HepG2 (cell line): ENCODE results near the gene FOSB. TPM values are rescaled to one million over a fixed set of nuclear protein-coding genes. Genes with fewer than 3 reads are reported as not detected.
A peak's percentile ranks its signal among the peaks of the same experiment; 100 is the strongest.

Experiments used
- ATAC-seq: fragments of 200-7000 bp; cut with Tn5 transposase; 3 replicates; pipeline ENCODE4 v1.9.1; 2020; ENCODE audit warnings: mild to moderate bottlenecking, moderate library complexity
- BruUV-seq: library from RNA; stranded (reverse); fragments of 400-500 nt; replicated peaks from 2 replicates; lab custom pipeline; 2021; lab: Mats Ljungman, UMichigan
- CTCF ChIA-PET: fragments of 300-600 bp; formaldehyde crosslinking; extraction: SDS; loops from one replicate; lab custom pipeline; 2021; ENCODE audit warnings: low total read pairs, inconsistent platforms, low intra/inter-chr PET ratio; lab: Yijun Ruan, JAX
- POLR2A ChIA-PET: fragments of 350-600 bp; sonication (Branson Sonifier 250); formaldehyde crosslinking; loops from one replicate; lab custom pipeline; 2020; ENCODE audit warnings: antibody characterized with exemption, inconsistent platforms; lab: Yijun Ruan, JAX
- DNase-seq: peaks from one replicate; pipeline ENCODE4 v3.0.0-alpha.2; 2015; ENCODE audit warnings: low spot score
- FAIRE-seq: peaks from 3 replicates; lab custom pipeline; 2011; peaks lifted over from hg19 to GRCh38; lab: Jason Lieb, UNC
- H2AFZ ChIP-seq: one replicate; pipeline ENCODE4 v1.6.1; 2011; ENCODE audit warnings: low read length, inconsistent platforms
- H3K27ac ChIP-seq: fragments of 300-600 bp; 3 replicates; pipeline ENCODE4 v1.8.0; 2011; ENCODE audit warnings: mixed run types, mild to moderate bottlenecking, mixed read lengths, low read length, inconsistent platforms; ENCODE audit not compliant: insufficient read depth; ENCODE audit errors: extremely low read length
- H3K27me3 ChIP-seq, 2 experiments: fragments of 200-600 bp in 1 of 2; 2 replicates in 1 of 2; 3 replicates in 1 of 2; pipeline versions ENCODE4 v1.6.0 to v1.8.0; 2011; ENCODE audit warnings: low read length in 2 of 2, mild to moderate bottlenecking in 2 of 2, moderate library complexity in 2 of 2, inconsistent platforms in 1 of 2; ENCODE audit not compliant: insufficient read depth in 2 of 2, control insufficient read depth in 1 of 2
- H3K36me3 ChIP-seq, 2 experiments: fragments of 200-600 bp in 1 of 2; replicated peaks in 1 of 2; 2 replicates in 1 of 2; 3 replicates in 1 of 2; pipeline versions ENCODE4 v1.5.1 to v1.8.0; 2011; ENCODE audit warnings: low read length in 2 of 2, inconsistent platforms in 1 of 2; ENCODE audit not compliant: insufficient read depth in 2 of 2, control insufficient read depth in 1 of 2
- H3K4me1 ChIP-seq: 2 replicates; pipeline ENCODE4 v1.5.1; 2012; ENCODE audit warnings: low read length, inconsistent platforms; ENCODE audit not compliant: insufficient read depth
- H3K4me2 ChIP-seq: 2 replicates; pipeline ENCODE4 v1.6.0; 2011; ENCODE audit warnings: low read depth, low read length, inconsistent platforms
- H3K4me3 ChIP-seq, 3 experiments: fragments of 200-600 bp in 1 of 3; sonication (generic), shearing (Covaris generic) in 1 of 3; replicated peaks in 1 of 3; 2 replicates each; pipeline ENCODE4 v1.5.1; 2011 to 2016; ENCODE audit warnings: low read length in 3 of 3, inconsistent platforms in 2 of 3, low read depth in 2 of 3, mild to moderate bottlenecking in 2 of 3, control low read depth in 1 of 3, mixed read lengths in 1 of 3; ENCODE audit not compliant: insufficient read depth in 1 of 3
- H3K79me2 ChIP-seq: one replicate; pipeline ENCODE4 v1.6.1; 2011; ENCODE audit warnings: low read length, inconsistent platforms; ENCODE audit not compliant: insufficient read depth
- H3K9ac ChIP-seq: 2 replicates; pipeline ENCODE4 v1.6.0; 2011; ENCODE audit warnings: mild to moderate bottlenecking, low read depth, low read length, inconsistent platforms; ENCODE audit not compliant: insufficient read depth
- H3K9me3 ChIP-seq: 2 replicates; pipeline ENCODE4 v1.5.1; 2012; ENCODE audit warnings: mild to moderate bottlenecking, low read length
- H4K20me1 ChIP-seq: 2 replicates; pipeline ENCODE4 v1.6.0; 2011; ENCODE audit warnings: inconsistent platforms, mild to moderate bottlenecking, low read length, moderate library complexity; ENCODE audit not compliant: insufficient read depth
- ADNP ChIP-seq: sonication (generic); formaldehyde crosslinking; IDR thresholded peaks from 2 replicates; pipeline ENCODE4 v1.4.0; 2020; ENCODE audit warnings: missing genetic modification reagents
- CAMTA2 ChIP-seq: sonication (generic); formaldehyde crosslinking; IDR thresholded peaks from 2 replicates; pipeline ENCODE4 v1.4.0; 2020; ENCODE audit warnings: mild to moderate bottlenecking, missing genetic modification reagents, borderline replicate concordance
- CBX5 ChIP-seq: sonication (generic); formaldehyde crosslinking; IDR thresholded peaks from 2 replicates; pipeline ENCODE4 v1.4.0; 2020; ENCODE audit warnings: missing genetic modification reagents, borderline replicate concordance
- CSRNP1 ChIP-seq: sonication (generic); formaldehyde crosslinking; IDR thresholded peaks from 2 replicates; pipeline ENCODE4 v1.8.1; 2023; ENCODE audit warnings: mild to moderate bottlenecking, missing genetic modification reagents
- FOXA3 ChIP-seq: IDR thresholded peaks from 2 replicates; pipeline ENCODE4 v1.6.1; 2016; ENCODE audit warnings: missing genetic modification reagents, missing compliant biosample characterization
- GATAD2A ChIP-seq: IDR thresholded peaks from 2 replicates; pipeline ENCODE4 v1.6.1; 2016
- GPN1 ChIP-seq: sonication (generic); formaldehyde crosslinking; IDR thresholded peaks from 2 replicates; pipeline ENCODE4 v1.5.1; 2020; ENCODE audit warnings: missing genetic modification reagents, borderline replicate concordance
- KDM2A ChIP-seq: sonication (generic); formaldehyde crosslinking; IDR thresholded peaks from 2 replicates; pipeline ENCODE4 v1.4.0; 2020; ENCODE audit warnings: low read depth, missing genetic modification reagents, borderline replicate concordance
- MED1 ChIP-seq: sonication (generic); formaldehyde crosslinking; IDR thresholded peaks from 2 replicates; pipeline ENCODE4 v1.4.0; 2020; ENCODE audit warnings: missing genetic modification reagents
- NFE2 ChIP-seq: sonication (generic); formaldehyde crosslinking; IDR thresholded peaks from 2 replicates; pipeline ENCODE4 v1.4.0; 2020; ENCODE audit warnings: missing genetic modification reagents
- RFX1 ChIP-seq: fragments of 450-650 bp; IDR thresholded peaks from 2 replicates; pipeline ENCODE4 v1.6.1; 2017
- SAP130 ChIP-seq: IDR thresholded peaks from 2 replicates; pipeline ENCODE4 v1.6.1; 2016; ENCODE audit warnings: low read depth
- SMARCE1 ChIP-seq: fragments of 450-650 bp; IDR thresholded peaks from 2 replicates; pipeline ENCODE4 v1.6.1; 2017; ENCODE audit warnings: borderline replicate concordance
- SSRP1 ChIP-seq: IDR thresholded peaks from 2 replicates; pipeline ENCODE4 v1.6.1; 2016; ENCODE audit warnings: control low read depth
- ZC3H13 ChIP-seq: sonication (generic); formaldehyde crosslinking; IDR thresholded peaks from 2 replicates; pipeline ENCODE4 v1.8.1; 2023; ENCODE audit warnings: mild to moderate bottlenecking, missing genetic modification reagents, moderate library complexity
- ZFP37 ChIP-seq: sonication (generic); formaldehyde crosslinking; IDR thresholded peaks from 2 replicates; pipeline ENCODE4 v1.4.0; 2020; ENCODE audit warnings: missing genetic modification reagents, borderline replicate concordance
- ZNF136 ChIP-seq: sonication (generic); formaldehyde crosslinking; IDR thresholded peaks from 2 replicates; pipeline ENCODE4 v1.8.1; 2022; ENCODE audit warnings: low read depth, mild to moderate bottlenecking, moderate library complexity, missing genetic modification reagents
- ZNF430 ChIP-seq: sonication (generic); formaldehyde crosslinking; IDR thresholded peaks from 2 replicates; pipeline ENCODE4 v1.9.0; 2021; ENCODE audit warnings: mild to moderate bottlenecking, missing genetic modification reagents
- ZNF598 ChIP-seq: sonication (generic); formaldehyde crosslinking; IDR thresholded peaks from 2 replicates; pipeline ENCODE4 v1.5.1; 2020; ENCODE audit warnings: mild to moderate bottlenecking, missing genetic modification reagents, borderline replicate concordance
- ZNF629 ChIP-seq: sonication (generic); formaldehyde crosslinking; conservative IDR thresholded peaks from 2 replicates; pipeline ENCODE4 v1.5.0; 2020; ENCODE audit warnings: missing genetic modification reagents
- ZNF670 ChIP-seq: sonication (generic); formaldehyde crosslinking; IDR thresholded peaks from 2 replicates; pipeline ENCODE4 v1.8.0; 2022; ENCODE audit warnings: mild to moderate bottlenecking, missing genetic modification reagents, borderline replicate concordance
- ZNF761 ChIP-seq: sonication (generic); formaldehyde crosslinking; conservative IDR thresholded peaks from 2 replicates; pipeline ENCODE4 v1.4.0; 2020; ENCODE audit warnings: mild to moderate bottlenecking, missing genetic modification reagents
- ZNF816 ChIP-seq: sonication (generic); formaldehyde crosslinking; IDR thresholded peaks from 2 replicates; pipeline ENCODE4 v1.8.0; 2022; ENCODE audit warnings: missing genetic modification reagents, mild to moderate bottlenecking, borderline replicate concordance
- ZNF850 ChIP-seq: sonication (generic); formaldehyde crosslinking; conservative IDR thresholded peaks from 2 replicates; pipeline ENCODE4 v1.9.0; 2021; ENCODE audit warnings: mild to moderate bottlenecking, missing genetic modification reagents
- WGBS: methylation state at CpG from one replicate; pipeline ENCODE4 v1.1.6; 2017; ENCODE audit warnings: low lambda C conversion rate; 5-methylcytosine and 5-hydroxymethylcytosine counted together
- in situ Hi-C: cut with HindIII; loops from 2 replicates; pipeline ENCODE4 v1.10.0; 2017; ENCODE audit warnings: low pct_unique_long_range_greater_than_20kb; ENCODE audit not compliant: extremely low pct_ligation_motif_present
- intact Hi-C: fragments of 100-400 bp; cut with micrococcal nuclease; formaldehyde crosslinking; loops from one replicate; pipeline ENCODE4 v1.10.0; 2022; ENCODE audit not compliant: unreplicated experiment
- polyA plus RNA-seq, 8 experiments: library from polyadenylated mRNA; depleted of rRNA in 3 of 8; stranded (reverse) in 7 of 8; unstranded in 1 of 8; fragments of >200 nt; fragmentation: Illumina TruSeq in 4 of 8; extraction: Trizol in 4 of 8; gene quantifications; 2 replicates each; pipeline versions ENCODE4 v1.2.1 to v1.2.3, GENCODE V29; 2011 to 2016; ENCODE audit warnings: low read depth in 4 of 8, missing spikeins in 1 of 8, mixed read lengths in 1 of 8; ENCODE audit not compliant: insufficient read depth in 1 of 8
- total RNA-seq, 5 experiments: library from RNA; depleted of rRNA; stranded (reverse); fragments of >200 nt; fragmentation: Illumina TruSeq; extraction: Trizol; gene quantifications; 2 replicates each; pipeline ENCODE4 v1.2.3, GENCODE V29; 2016; ENCODE audit warnings: low read depth in 1 of 5

The FOSB gene
- total and polyA plus RNA-seq, 2 of the 13 experiments (the other 11 are each of a cell fraction or from before 2014, with no cell fraction given) = 2.8 to 6.0 TPM

- Histone ChIP-seq H3K79me2 (peaks cover 26% of the 10 kb centered on the region), H3K27me3 (no peaks in the 10 kb centered on the region; a peak in 1 of 5 replicates), H4K20me1 (0 out of 2 replicates have a peak, but pooled peaks cover 3% of the 10 kb centered on the region), H3K27ac (peak overlapping the region; percentile 77), H3K4me2 (peak overlapping the region; percentile 93), H3K4me3 (peak overlapping the region; percentile 92 to 100 (median 96); a peak in 5 of 6 replicates), H2AFZ (no peak overlapping the region), H3K36me3 (no peaks in the 10 kb centered on the region), H3K4me1 (peaks cover 35% of the 10 kb centered on the region), H3K9me3 (no peaks in the 10 kb centered on the region), H3K9ac (peak overlapping the region; percentile 94; the same call in 1 of the 2 replicates)
- FAIRE-seq (no peak), DNase-seq (no peak), ATAC-seq (no peak)
- 9% methylated on average over 8 of the region's 8 CpGs for WGBS
- ChIA-PET CTCF (interaction anchor here (1.8 kb wide), 1 partner anchor 12 kb away, joined by 4 read pairs; no protein-coding TSS in a partner anchor), POLR2A (interaction anchor here (0.9 to 1.9 kb wide), 4 partner anchors 9 to 212 kb away, joined by 3 to 8 read pairs (median 6); no protein-coding TSS in a partner anchor)
- intact Hi-C loops (no loop called here), in situ Hi-C loops (no loop called here)
- BruUV-seq = no TSS peak
- TF ChIP-seq SMARCE1 = no peak
- no peak for TF ChIP-seq GPN1 (CRISPR knock-in tag)
- TF ChIP-seq ZC3H13 (CRISPR knock-in tag) = no peak
- TF ChIP-seq GATAD2A (CRISPR knock-in tag) = 0 out of 2 replicates have a peak, but pooled peaks have one; percentile 7
- TF ChIP-seq ZNF136 (CRISPR knock-in tag) = 0 out of 2 replicates have a peak, but pooled peaks have one; percentile 28
- no peak for TF ChIP-seq CSRNP1
- no peak for TF ChIP-seq RFX1
- TF ChIP-seq ZNF430 (CRISPR knock-in tag) = 0 out of 2 replicates have a peak, but pooled peaks have one; percentile 4
- no peak for TF ChIP-seq NFE2
- peak; percentile 16; the same call in 1 of the 2 replicates for TF ChIP-seq SSRP1 (CRISPR knock-in tag)
- TF ChIP-seq ZNF761 (CRISPR knock-in tag) = peak; percentile 72; the same call in 1 of the 2 replicates
- TF ChIP-seq ZNF816 = 0 out of 2 replicates have a peak, but pooled peaks have one; percentile 58
- no peak for TF ChIP-seq CBX5 (CRISPR knock-in tag)
- no peak for TF ChIP-seq ZFP37
- no peak; the same call in 1 of the 2 replicates for TF ChIP-seq ZNF850
- TF ChIP-seq SAP130 (CRISPR knock-in tag) = peak; percentile 35; the same call in 1 of the 2 replicates
- TF ChIP-seq ZNF598 (CRISPR knock-in tag) = 0 out of 2 replicates have a peak, but pooled peaks have one; percentile 11
- TF ChIP-seq ZNF670 (CRISPR knock-in tag) = peak; percentile 46; the same call in 1 of the 2 replicates
- peak; percentile 16; the same call in 1 of the 2 replicates for TF ChIP-seq KDM2A (CRISPR knock-in tag)
- TF ChIP-seq MED1 = peak; percentile 10; the same call in 1 of the 2 replicates
- TF ChIP-seq CAMTA2 (CRISPR knock-in tag) = no peak
- TF ChIP-seq FOXA3 = 0 out of 2 replicates have a peak, but pooled peaks have one; percentile 19
- TF ChIP-seq ADNP (CRISPR knock-in tag) = no peak; the same call in 1 of the 2 replicates
- peak; percentile 67 for TF ChIP-seq ZNF629
Measured at GRCh38 chr19:45505151-45505995, 37.6 kb downstream of the FOSB start.
